GM12878 (cell line): ENCODE data around the gene CATSPERZ. TPM values are rescaled to one million over a fixed set of nuclear protein-coding genes. Genes with fewer than 3 reads are reported as not detected.
A peak's percentile ranks its signal among the peaks of the same experiment; 100 is the strongest.

Experiments used
- ATAC-seq: fragments of 200-7000 bp; cut with Tn5 transposase; 3 replicates; pipeline ENCODE4 v1.9.1; 2020; ENCODE audit warnings: mild to moderate bottlenecking, moderate library complexity
- BruUV-seq: library from RNA; stranded (reverse); fragments of 400-500 nt; replicated peaks from 2 replicates; lab custom pipeline; 2021; lab: Mats Ljungman, UMichigan
- CTCF ChIA-PET: fragments of 300-600 bp; sonication (Branson Sonifier 250); formaldehyde crosslinking; extraction: SDS; loops from one replicate; lab custom pipeline; 2021; ENCODE audit warnings: inconsistent platforms; lab: Yijun Ruan, JAX
- POLR2A ChIA-PET: fragments of 350-600 bp; formaldehyde crosslinking; extraction: SDS; loops from one replicate; lab custom pipeline; 2021; ENCODE audit warnings: inconsistent platforms; lab: Charles Lee
- RAD21 ChIA-PET: fragments of 300-600 bp; sonication (Branson Sonifier 250); formaldehyde crosslinking; loops from one replicate; lab custom pipeline; 2023; ENCODE audit warnings: antibody characterized with exemption; ENCODE audit not compliant: unreplicated experiment; lab: Charles Lee
- SMC1A ChIA-PET: fragments of 300-600 bp; sonication (Branson Sonifier 250); formaldehyde crosslinking; loops from one replicate; lab custom pipeline; 2023; ENCODE audit not compliant: unreplicated experiment, uncharacterized antibody; lab: Charles Lee
- DNase-seq: peaks from one replicate; pipeline ENCODE4 v3.0.0-alpha.2; 2011; ENCODE audit warnings: low read depth, low spot score
- FAIRE-seq: peaks from 3 replicates; lab custom pipeline; 2011; peaks lifted over from hg19 to GRCh38; lab: Jason Lieb, UNC
- H2AFZ ChIP-seq: 2 replicates; pipeline ENCODE4 v1.6.0; 2011; ENCODE audit warnings: low read depth, low read length, control low read depth; ENCODE audit not compliant: control insufficient read depth
- H3K27ac ChIP-seq: 2 replicates; pipeline ENCODE4 v1.5.1; 2011; ENCODE audit warnings: control low read depth; ENCODE audit not compliant: control insufficient read depth, insufficient read depth
- H3K27me3 ChIP-seq, 2 experiments: replicated peaks in 1 of 2; 2 replicates each; pipeline versions ENCODE4 v1.6.0 to v1.6.1; 2011; ENCODE audit warnings: low read length in 1 of 2; ENCODE audit not compliant: control insufficient read depth in 2 of 2, insufficient read depth in 2 of 2
- H3K36me3 ChIP-seq, 2 experiments: 2 replicates each; pipeline ENCODE4 v1.5.1; 2011; ENCODE audit warnings: low read length in 1 of 2; ENCODE audit not compliant: control insufficient read depth in 2 of 2, insufficient read depth in 2 of 2
- H3K4me1 ChIP-seq: 2 replicates; pipeline ENCODE4 v1.6.1; 2011; ENCODE audit warnings: mild to moderate bottlenecking, low read length, moderate library complexity, mixed read lengths; ENCODE audit not compliant: control insufficient read depth, insufficient read depth
- H3K4me2 ChIP-seq: 2 replicates; pipeline ENCODE4 v1.6.0; 2011; ENCODE audit warnings: control low read depth; ENCODE audit not compliant: control insufficient read depth, insufficient read depth
- H3K4me3 ChIP-seq: fragments of 200-600 bp; sonication (generic); 2 replicates; pipeline ENCODE4 v1.5.1; 2016
- H3K79me2 ChIP-seq: 2 replicates; pipeline ENCODE4 v1.6.0; 2011; ENCODE audit warnings: low read length; ENCODE audit not compliant: control insufficient read depth, insufficient read depth
- H3K9ac ChIP-seq: 2 replicates; pipeline ENCODE4 v1.8.0; 2011; ENCODE audit warnings: low read length, control low read depth, mixed read lengths; ENCODE audit not compliant: control insufficient read depth, insufficient read depth
- H3K9me3 ChIP-seq: replicated peaks from 3 replicates; pipeline ENCODE4 v1.5.1; 2011; ENCODE audit warnings: mild to moderate bottlenecking, low read length; ENCODE audit not compliant: control insufficient read depth, insufficient read depth
- H4K20me1 ChIP-seq: 2 replicates; pipeline ENCODE4 v1.6.0; 2011; ENCODE audit not compliant: control insufficient read depth, insufficient read depth
- EZH2 ChIP-seq: IDR thresholded peaks from 2 replicates; pipeline ENCODE4 v1.6.1; 2012; ENCODE audit warnings: low read depth, mild to moderate bottlenecking, control low read depth, inconsistent platforms, low read length, borderline replicate concordance; ENCODE audit not compliant: control insufficient read depth
- RCOR1 ChIP-seq: conservative IDR thresholded peaks from 2 replicates; pipeline ENCODE4 v1.6.1; 2012; ENCODE audit warnings: low read depth, low read length, improper control_type of control experiment
- SP1 ChIP-seq: IDR thresholded peaks from one replicate; pipeline ENCODE4 v1.6.1; 2011; ENCODE audit warnings: low read depth, low read length
- SUZ12 ChIP-seq: fragments of 200-600 bp; sonication (generic); IDR thresholded peaks from one replicate; pipeline ENCODE4 v1.6.1; 2018; ENCODE audit warnings: antibody characterized with exemption, mild to moderate bottlenecking; ENCODE audit not compliant: unreplicated experiment
- WGBS: methylation state at CpG from one replicate; pipeline ENCODE4 v1.1.6; 2016; ENCODE audit warnings: low lambda C conversion rate; ENCODE audit not compliant: insufficient replicate concordance, insufficient coverage; ENCODE audit errors: missing lambda C conversion rate; 5-methylcytosine and 5-hydroxymethylcytosine counted together
- in situ Hi-C: fragments of 300-500 bp; cut with MboI; formaldehyde crosslinking; loops from 9 replicates; pipeline ENCODE4 v1.14.3; 2018; ENCODE audit warnings: mixed read lengths
- intact Hi-C: fragments of 100-400 bp; cut with micrococcal nuclease; formaldehyde crosslinking; loops from one replicate; pipeline ENCODE4 v1.14.2; 2022; ENCODE audit not compliant: unreplicated experiment
- polyA plus RNA-seq, 11 experiments: library from polyadenylated mRNA; depleted of rRNA in 4 of 11; unstranded in 6 of 11; stranded (reverse) in 5 of 11; fragments of >200 nt; fragmentation: Nextera tagmentation in 4 of 11; fragmentation: Illumina TruSeq in 1 of 11; extraction: Ambion mirVana in 4 of 11; extraction: Trizol in 1 of 11; gene quantifications; 1 replicate in 1 of 11; 2 replicates in 10 of 11; pipeline versions ENCODE4 v1.2.1 to v1.2.3, GENCODE V29; 2011 to 2016; ENCODE audit warnings: inconsistent platforms in 2 of 11, missing spikeins in 2 of 11, low read depth in 1 of 11
- total RNA-seq, 4 experiments: library from RNA; depleted of rRNA in 3 of 4; stranded (reverse); fragments of >200 nt in 3 of 4; fragmentation: Illumina TruSeq in 1 of 4; extraction: Trizol in 1 of 4; gene quantifications; 2 replicates each; pipeline versions ENCODE4 v1.2.1 to v1.2.3, GENCODE V29; 2013 to 2021
- TF ChIP-seq, protein P1 (sequence below): fragments of 450-650 bp; conservative IDR thresholded peaks from 2 replicates; pipeline ENCODE4 v1.6.1; 2017; ENCODE audit warnings: mild to moderate bottlenecking, moderate library complexity

Gene CATSPERZ
- total and polyA plus RNA-seq, 10 of the 15 experiments (the other 5 are each of a cell fraction or from before 2014, with no cell fraction given) = 0.12 to 0.31 TPM; not detected in 8

DNA sequence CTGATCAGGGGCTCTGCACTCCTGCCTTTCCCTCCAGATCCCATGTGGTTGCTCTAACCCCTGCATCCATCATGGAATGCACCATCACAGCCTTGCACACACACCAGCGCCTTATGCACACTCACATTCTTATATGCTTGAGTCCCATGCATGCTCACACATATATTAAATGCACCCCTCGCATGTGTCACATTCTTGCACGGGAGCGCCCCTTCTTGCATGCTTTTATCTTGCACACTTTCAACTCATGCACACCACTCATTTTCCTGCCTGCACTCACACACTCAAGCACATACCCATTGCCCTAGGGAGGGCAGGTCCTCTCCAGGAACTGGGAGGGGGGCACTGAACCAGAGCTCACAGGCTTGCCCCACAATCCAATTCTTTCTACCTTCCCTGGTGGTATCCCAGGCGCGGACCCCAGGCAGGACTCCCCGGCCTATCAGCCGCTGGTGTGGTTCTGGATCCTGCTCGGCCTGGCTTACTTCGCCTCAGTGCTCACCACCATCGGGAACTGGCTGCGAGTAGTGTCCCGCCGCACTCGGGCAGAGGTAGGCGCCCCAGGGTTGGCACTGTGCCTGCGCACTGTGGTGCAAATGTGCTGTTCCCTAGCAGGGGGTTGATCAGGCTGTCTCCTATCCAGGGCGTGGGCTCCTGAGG is 2.3 kb upstream of the CATSPERZ start:
- 32% methylated on average over 18 of the region's 18 CpGs for WGBS
- ChIA-PET RAD21 (no interaction called here), POLR2A (no interaction called here), CTCF (interaction anchor here (1.5 kb wide), 1 partner anchor 58 kb away, joined by 3 read pairs; no protein-coding TSS in a partner anchor)
- FAIRE-seq (no peak), DNase-seq (no peak)
- Histone ChIP-seq H2AFZ (no peak overlapping the region), H3K9me3 (no peaks in the 10 kb centered on the region), H3K4me1 (peaks cover 10% of the 10 kb centered on the region), H3K36me3 (no peaks in the 10 kb centered on the region), H3K27ac (no peak overlapping the region), H3K79me2 (no peaks in the 10 kb centered on the region), H3K4me2 (no peak overlapping the region)
- TF ChIP-seq EZH2 (peak; percentile 85; the same call in 1 of the 2 replicates), SP1 (no peak)
- TF ChIP-seq, all 136 proteins: peak for 1
- Histone ChIP-seq H3K4me3 (no peak overlapping the region), H3K27me3 (peaks cover 20 to 31% of the 10 kb centered on the region in 2 experiments), H3K9ac (no peak overlapping the region), H4K20me1 (no peaks in the 10 kb centered on the region; the same call in 1 of the 2 replicates)
- no TSS peak for BruUV-seq
- in situ Hi-C loops = no loop called here
- ATAC-seq = no peak
- intact Hi-C loops = no loop called here
- SMC1A ChIA-PET = no interaction called here

DNA sequence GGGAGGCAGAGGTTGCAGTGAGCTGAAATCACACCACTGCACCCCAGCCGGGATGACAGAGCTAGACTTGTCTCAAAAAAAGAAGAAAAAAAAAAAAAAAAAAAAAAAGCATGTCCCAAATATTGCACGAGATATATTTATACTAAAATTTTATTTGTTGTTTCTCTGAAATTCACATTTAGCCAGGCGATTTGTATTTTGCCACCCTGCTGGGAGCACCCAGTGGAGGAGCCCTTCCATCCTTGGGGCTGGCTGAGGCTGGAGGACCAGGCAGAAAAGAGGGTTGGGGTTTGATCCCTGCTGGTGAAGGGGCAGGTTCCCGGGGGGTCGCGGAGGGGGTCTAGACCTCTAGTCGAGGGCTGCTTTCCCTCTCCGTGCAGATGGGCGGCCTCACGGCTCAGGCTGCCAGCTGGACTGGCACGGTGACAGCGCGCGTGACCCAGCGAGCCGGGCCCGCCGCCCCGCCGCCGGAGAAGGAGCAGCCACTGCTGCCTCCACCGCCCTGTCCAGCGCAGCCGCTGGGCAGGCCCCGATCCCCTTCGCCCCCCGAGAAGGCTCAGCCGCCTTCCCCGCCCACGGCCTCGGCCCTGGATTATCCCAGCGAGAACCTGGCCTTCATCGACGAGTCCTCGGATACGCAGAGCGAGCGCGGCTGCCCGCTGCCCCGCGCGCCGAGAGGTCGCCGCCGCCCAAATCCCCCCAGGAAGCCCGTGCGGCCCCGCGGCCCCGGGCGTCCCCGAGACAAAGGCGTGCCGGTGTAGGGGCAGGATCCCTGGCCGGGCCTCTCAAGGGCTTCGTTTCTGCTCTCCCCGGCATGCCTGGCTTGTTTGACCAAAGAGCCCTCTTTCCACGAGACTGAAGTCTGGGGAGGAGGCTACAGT is 952 bp upstream of the CATSPERZ start:
- FAIRE-seq (no peak), ATAC-seq (no peak), DNase-seq (no peak)
- in situ Hi-C loops (no loop called here), intact Hi-C loops (no loop called here)
- 11% methylated on average over 33 of the region's 60 CpGs for WGBS
- Histone ChIP-seq H3K9ac (no peak overlapping the region), H3K27me3 (peaks cover 17 to 27% of the 10 kb centered on the region in 2 experiments), H3K79me2 (no peaks in the 10 kb centered on the region), H4K20me1 (no peaks in the 10 kb centered on the region; the same call in 1 of the 2 replicates), H3K36me3 (no peaks in the 10 kb centered on the region), H2AFZ (no peak overlapping the region), H3K27ac (no peak overlapping the region), H3K4me3 (no peak overlapping the region), H3K4me1 (peaks cover 21% of the 10 kb centered on the region), H3K4me2 (no peak overlapping the region), H3K9me3 (no peaks in the 10 kb centered on the region)
- no TSS peak for BruUV-seq
- RAD21 ChIA-PET = no interaction called here
- TF ChIP-seq RCOR1 (no peak), SUZ12 (peak; percentile 88)
- TF ChIP-seq, protein P1, sequence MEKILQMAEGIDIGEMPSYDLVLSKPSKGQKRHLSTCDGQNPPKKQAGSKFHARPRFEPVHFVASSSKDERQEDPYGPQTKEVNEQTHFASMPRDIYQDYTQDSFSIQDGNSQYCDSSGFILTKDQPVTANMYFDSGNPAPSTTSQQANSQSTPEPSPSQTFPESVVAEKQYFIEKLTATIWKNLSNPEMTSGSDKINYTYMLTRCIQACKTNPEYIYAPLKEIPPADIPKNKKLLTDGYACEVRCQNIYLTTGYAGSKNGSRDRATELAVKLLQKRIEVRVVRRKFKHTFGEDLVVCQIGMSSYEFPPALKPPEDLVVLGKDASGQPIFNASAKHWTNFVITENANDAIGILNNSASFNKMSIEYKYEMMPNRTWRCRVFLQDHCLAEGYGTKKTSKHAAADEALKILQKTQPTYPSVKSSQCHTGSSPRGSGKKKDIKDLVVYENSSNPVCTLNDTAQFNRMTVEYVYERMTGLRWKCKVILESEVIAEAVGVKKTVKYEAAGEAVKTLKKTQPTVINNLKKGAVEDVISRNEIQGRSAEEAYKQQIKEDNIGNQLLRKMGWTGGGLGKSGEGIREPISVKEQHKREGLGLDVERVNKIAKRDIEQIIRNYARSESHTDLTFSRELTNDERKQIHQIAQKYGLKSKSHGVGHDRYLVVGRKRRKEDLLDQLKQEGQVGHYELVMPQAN = no peak
- CTCF ChIA-PET = interaction anchor here (1.5 kb wide), 1 partner anchor 56 kb away, joined by 3 read pairs; no protein-coding TSS in a partner anchor
- SMC1A ChIA-PET = no interaction called here
- POLR2A ChIA-PET = interaction anchor here (0.6 kb wide), 2 partner anchors 17 to 383 kb away, joined by 3 to 4 read pairs; no protein-coding TSS in a partner anchor
